GM19372 (cell line): ENCODE measurements around the gene BICRAL.
"Not testable (repeated sequence)": the region's sequence is repeated elsewhere in the genome, so short reads cannot be mapped to it uniquely, and the experiment has no call there.

Source experiments
- ATAC-seq: cut with Tn5 transposase; IDR thresholded peaks from one replicate; pipeline ENCODE4 v1.9.1; 2021; ENCODE audit warnings: mild to moderate bottlenecking, low read depth, moderate library complexity; ENCODE audit not compliant: unreplicated experiment

The BICRAL gene

GRCh38 chr6:42781796-42782688, at the start of gene BICRAL:
Gene BICRAL, plus strand, starts transcription at chr6:42782052. Its CDS starts 39,971 bp downstream, at chr6:42822023.
- no peak for ATAC-seq

- not testable (repeated sequence) for ATAC-seq
Observed at GRCh38 chr6:42733867-42734481, 47.9 kb upstream of the BICRAL start.

GRCh38 chr6:42735976-42736375, 45.9 kb upstream of the BICRAL start:
- no peak for ATAC-seq

GRCh38 chr6:42740725-42741124, 41.1 kb upstream of the BICRAL start:
- ATAC-seq = no peak

GRCh38 chr6:42742116-42742894, 39.5 kb upstream of the BICRAL start:
- no peak for ATAC-seq

GRCh38 chr6:42744351-42744893, 37.4 kb upstream of the BICRAL start:
- no peak for ATAC-seq

GRCh38 chr6:42745083-42745639, 36.7 kb upstream of the BICRAL start:
- ATAC-seq = no peak

- peak; percentile 74 for ATAC-seq
Observed at GRCh38 chr6:42745640-42746462, 36.0 kb upstream of the BICRAL start, which contains the start of gene TBCC. Gene TBCC, minus strand, starts transcription at chr6:42746103. Its CDS starts 30 bp downstream, at chr6:42746073.

- peak; percentile 47 for ATAC-seq
Observed at GRCh38 chr6:42746463-42747391, 35.1 kb upstream of the BICRAL start.

- ATAC-seq = no peak
Observed at GRCh38 chr6:42748203-42748898, 33.5 kb upstream of the BICRAL start.

GRCh38 chr6:42751055-42751454, 30.8 kb upstream of the BICRAL start:
- no peak for ATAC-seq

- ATAC-seq = no peak
Observed at GRCh38 chr6:42754759-42755158, 27.1 kb upstream of the BICRAL start.

- ATAC-seq = no peak
Observed at GRCh38 chr6:42756722-42757121, 25.1 kb upstream of the BICRAL start.

GRCh38 chr6:42758756-42759430, 23.0 kb upstream of the BICRAL start:
- ATAC-seq = no peak

GRCh38 chr6:42761287-42762067, 20.4 kb upstream of the BICRAL start:
- ATAC-seq = no peak

- no peak for ATAC-seq
Observed at GRCh38 chr6:42762426-42762859, 19.4 kb upstream of the BICRAL start.
